WTC11 (cell line): Measurements from ENCODE around the gene NUP210. TPM values are rescaled to one million over a fixed set of nuclear protein-coding genes. Genes with fewer than 3 reads are reported as not detected.
A peak's percentile ranks its signal among the peaks of the same experiment; 100 is the strongest.

ENCODE experiments used
- ATAC-seq: fragments of 200-7000 bp; cut with Tn5 transposase; 2 replicates; pipeline ENCODE4 v1.10.0; 2021; ENCODE audit warnings: mild to moderate bottlenecking, moderate library complexity
- CTCF ChIA-PET: fragments of 300-600 bp; sonication (Branson Sonifier 250); formaldehyde crosslinking; loops from one replicate; lab custom pipeline; 2021; ENCODE audit warnings: antibody characterized with exemption; lab: Charles Lee
- POLR2A ChIA-PET: fragments of 350-600 bp; sonication (Branson Sonifier 250); formaldehyde crosslinking; loops from one replicate; lab custom pipeline; 2021; ENCODE audit warnings: antibody characterized with exemption; lab: Charles Lee
- DNase-seq: peaks from one replicate; pipeline ENCODE4 v3.0.0; 2021; ENCODE audit warnings: low spot score
- H3K27ac Mint-ChIP-seq: 2 replicates; pipeline ENCODE4 v1.8.0; 2021; ENCODE audit warnings: mixed read lengths
- H3K27me3 Mint-ChIP-seq: 2 replicates; pipeline ENCODE4 v1.8.0; 2021; ENCODE audit warnings: low read depth, mild to moderate bottlenecking, moderate library complexity, mixed read lengths
- H3K36me3 Mint-ChIP-seq: 2 replicates; pipeline ENCODE4 v1.8.0; 2021; ENCODE audit warnings: mixed read lengths
- H3K4me1 Mint-ChIP-seq: 2 replicates; pipeline ENCODE4 v1.8.0; 2022; ENCODE audit warnings: mixed read lengths
- H3K4me3 Mint-ChIP-seq: 2 replicates; pipeline ENCODE4 v1.8.0; 2021; ENCODE audit warnings: mild to moderate bottlenecking, moderate library complexity, mixed read lengths
- H3K9me3 Mint-ChIP-seq: 2 replicates; pipeline ENCODE4 v1.8.0; 2021; ENCODE audit warnings: mixed read lengths
- AR ChIP-seq: fragments of 250-450 bp; sonication (Bioruptor Pico); IDR thresholded peaks from 2 replicates; pipeline ENCODE4 v1.9.0; 2021; ENCODE audit warnings: mild to moderate bottlenecking
- ATF1 ChIP-seq: sonication (generic); formaldehyde crosslinking; IDR thresholded peaks from 2 replicates; pipeline ENCODE4 v1.8.1; 2023; ENCODE audit warnings: mild to moderate bottlenecking, moderate library complexity, missing genetic modification reagents
- ETV6 ChIP-seq: sonication (generic); formaldehyde crosslinking; IDR thresholded peaks from 2 replicates; pipeline ENCODE4 v1.8.1; 2022; ENCODE audit warnings: mild to moderate bottlenecking, missing genetic modification reagents
- JAZF1 ChIP-seq: fragments of 250-450 bp; sonication (Bioruptor Pico); IDR thresholded peaks from 2 replicates; pipeline ENCODE4 v1.9.0; 2021; ENCODE audit warnings: moderate library complexity, mild to moderate bottlenecking, inconsistent platforms
- JUN ChIP-seq: sonication (generic); formaldehyde crosslinking; IDR thresholded peaks from 2 replicates; pipeline ENCODE4 v1.8.0; 2023; ENCODE audit warnings: mild to moderate bottlenecking, missing genetic modification reagents
- MLX ChIP-seq: sonication (generic); formaldehyde crosslinking; IDR thresholded peaks from 2 replicates; pipeline ENCODE4 v1.8.1; 2023; ENCODE audit warnings: mild to moderate bottlenecking, missing genetic modification reagents, moderate library complexity
- NFYB ChIP-seq: sonication (generic); formaldehyde crosslinking; conservative IDR thresholded peaks from 2 replicates; pipeline ENCODE4 v1.8.0; 2022; ENCODE audit warnings: low read depth, missing genetic modification reagents
- NR3C1 ChIP-seq: sonication (generic); formaldehyde crosslinking; conservative IDR thresholded peaks from 2 replicates; pipeline ENCODE4 v1.8.1; 2023; ENCODE audit warnings: low read depth, mild to moderate bottlenecking, missing genetic modification reagents
- PREB ChIP-seq: sonication (generic); formaldehyde crosslinking; IDR thresholded peaks from 2 replicates; pipeline ENCODE4 v1.8.1; 2022; ENCODE audit warnings: mild to moderate bottlenecking, missing genetic modification reagents, moderate library complexity, borderline replicate concordance
- SMAD3 ChIP-seq: sonication (generic); formaldehyde crosslinking; IDR thresholded peaks from 2 replicates; pipeline ENCODE4 v1.8.0; 2022; ENCODE audit warnings: missing genetic modification reagents, mild to moderate bottlenecking, borderline replicate concordance
- TCF7 ChIP-seq: sonication (generic); formaldehyde crosslinking; IDR thresholded peaks from 2 replicates; pipeline ENCODE4 v1.8.0; 2022; ENCODE audit warnings: mild to moderate bottlenecking, low read depth, missing genetic modification reagents, moderate library complexity
- TEAD1 ChIP-seq: sonication (generic); formaldehyde crosslinking; IDR thresholded peaks from 2 replicates; pipeline ENCODE4 v1.8.0; 2022; ENCODE audit warnings: mild to moderate bottlenecking, missing genetic modification reagents
- TEAD4 ChIP-seq: sonication (generic); formaldehyde crosslinking; IDR thresholded peaks from 2 replicates; pipeline ENCODE4 v1.8.0; 2022; ENCODE audit warnings: mild to moderate bottlenecking, missing genetic modification reagents
- ZNF121 ChIP-seq: sonication (generic); formaldehyde crosslinking; IDR thresholded peaks from 2 replicates; pipeline ENCODE4 v1.8.0; 2023; ENCODE audit warnings: missing genetic modification reagents
- ZNF219 ChIP-seq: sonication (generic); formaldehyde crosslinking; IDR thresholded peaks from 2 replicates; pipeline ENCODE4 v1.8.0; 2023; ENCODE audit warnings: missing genetic modification reagents, mild to moderate bottlenecking, borderline replicate concordance
- ZNF416 ChIP-seq: fragments of 250-450 bp; sonication (Bioruptor Pico); IDR thresholded peaks from 2 replicates; pipeline ENCODE4 v1.9.0; 2021; ENCODE audit warnings: mild to moderate bottlenecking, inconsistent platforms
- ZNF671 ChIP-seq: fragments of 250-450 bp; sonication (Bioruptor Pico); IDR thresholded peaks from 2 replicates; pipeline ENCODE4 v1.8.0; 2021; ENCODE audit warnings: mild to moderate bottlenecking
- total RNA-seq: library from RNA; stranded (reverse); gene quantifications from 3 replicates; pipeline ENCODE4 v1.2.3, GENCODE V29; 2021

NUP210 gene
- total RNA-seq, 1 experiment from 2014 or later = 59.2 TPM

- H3K27ac Mint-ChIP-seq = no peak overlapping the region
- H3K27me3 Mint-ChIP-seq = peaks cover 6% of the 10 kb centered on the region
- DNase-seq = no peak
- no peak for ATAC-seq
- ChIA-PET POLR2A (no interaction called here), CTCF (no interaction called here)
- H3K36me3 Mint-ChIP-seq = no peaks in the 10 kb centered on the region
- peaks cover 11% of the 10 kb centered on the region for H3K9me3 Mint-ChIP-seq
- H3K4me3 Mint-ChIP-seq = no peak overlapping the region
- TF ChIP-seq ZNF416 (CRISPR knock-in tag) = peak; percentile 94
- no peak for TF ChIP-seq NFYB (CRISPR knock-in tag)
- peaks cover 17% of the 10 kb centered on the region for H3K4me1 Mint-ChIP-seq
Measured at GRCh38 chr3:13424865-13425617, 4.9 kb upstream of the NUP210 start.

GRCh38 chr3:13424141-13424844 is 4.2 kb upstream of the NUP210 start:
- H3K36me3 Mint-ChIP-seq = no peaks in the 10 kb centered on the region
- no peak overlapping the region for H3K4me3 Mint-ChIP-seq
- TF ChIP-seq PREB (CRISPR knock-in tag) (no peak), AR (CRISPR knock-in tag) (no peak)
- TF ChIP-seq, all 79 proteins: peak for 0
- no peak overlapping the region for H3K27ac Mint-ChIP-seq
- ChIA-PET POLR2A (no interaction called here), CTCF (no interaction called here)
- H3K9me3 Mint-ChIP-seq = peaks cover 11% of the 10 kb centered on the region
- DNase-seq = no peak
- peaks cover 6% of the 10 kb centered on the region for H3K27me3 Mint-ChIP-seq
- ATAC-seq = no peak
- H3K4me1 Mint-ChIP-seq = peaks cover 16% of the 10 kb centered on the region

GRCh38 chr3:13420831-13421765 is 976 bp upstream of the NUP210 start:
- H3K27ac Mint-ChIP-seq = 0 out of 2 replicates have a peak overlapping the region, but pooled peaks have one; percentile 6
- H3K4me3 Mint-ChIP-seq = peak overlapping the region; percentile 73
- peaks cover 33% of the 10 kb centered on the region for H3K4me1 Mint-ChIP-seq
- peak; percentile 8 for ATAC-seq
- TF ChIP-seq SMAD3 (CRISPR knock-in tag) (no peak), TEAD4 (CRISPR knock-in tag) (no peak), ZNF121 (CRISPR knock-in tag) (peak; percentile 66; the same call in 1 of the 2 replicates), JAZF1 (CRISPR knock-in tag) (no peak), TEAD1 (CRISPR knock-in tag) (no peak), ETV6 (CRISPR knock-in tag) (0 out of 2 replicates have a peak, but pooled peaks have one; percentile 30), ZNF219 (CRISPR knock-in tag) (no peak), ATF1 (no peak), TCF7 (CRISPR knock-in tag) (no peak), ZNF671 (CRISPR knock-in tag) (no peak), NR3C1 (CRISPR knock-in tag) (no peak), MLX (CRISPR knock-in tag) (no peak), JUN (no peak)
- TF ChIP-seq, all 79 proteins: peak for 2
- ChIA-PET CTCF (interaction anchor here (0.6 to 7.1 kb wide), 7 partner anchors 31 to 227 kb away, joined by 3 to 41 read pairs (median 3); no protein-coding TSS in a partner anchor), POLR2A (interaction anchor here (1.0 to 1.3 kb wide), 2 partner anchors 30 to 58 kb away, joined by 3 to 5 read pairs; no protein-coding TSS in a partner anchor)
- no peaks in the 10 kb centered on the region for H3K36me3 Mint-ChIP-seq
- peaks cover 11% of the 10 kb centered on the region for H3K9me3 Mint-ChIP-seq
- H3K27me3 Mint-ChIP-seq = peaks cover 6% of the 10 kb centered on the region
- DNase-seq = peak; percentile 24
